H1 (cell line): Measurements from ENCODE around the gene ZYX. TPM values are rescaled to one million over a fixed set of nuclear protein-coding genes. Genes with fewer than 3 reads are reported as not detected.
"Not testable (repeated sequence)": the region's sequence is repeated elsewhere in the genome, so short reads cannot be mapped to it uniquely, and the experiment has no call there.

Source experiments
- CTCF ChIA-PET: fragments of 300-600 bp; sonication (Branson Sonifier 250); formaldehyde crosslinking; loops from one replicate; lab custom pipeline; 2021; ENCODE audit not compliant: partially characterized antibody; lab: Charles Lee
- POLR2A ChIA-PET: fragments of 300-600 bp; sonication (Branson Sonifier 250); formaldehyde crosslinking; loops from one replicate; lab custom pipeline; 2021; ENCODE audit warnings: inconsistent platforms; ENCODE audit not compliant: partially characterized antibody; lab: Charles Lee
- DNase-seq, 2 experiments: peaks; one replicate each; pipeline versions ENCODE4 v3.0.0 to v3.0.0-alpha.2; 2010 to 2022; ENCODE audit warnings: low spot score in 2 of 2, low read depth in 1 of 2, mixed read lengths in 1 of 2
- FAIRE-seq: peaks from 2 replicates; lab custom pipeline; 2011; peaks lifted over from hg19 to GRCh38; lab: Jason Lieb, UNC
- H2AFZ ChIP-seq: 2 replicates; pipeline ENCODE4 v1.8.1; 2012; ENCODE audit warnings: low read length, inconsistent platforms
- H2AK5ac ChIP-seq: 2 replicates; pipeline ENCODE4 v1.6.1; 2013; ENCODE audit warnings: low read depth, low read length
- H2BK120ac ChIP-seq: replicated peaks from 2 replicates; pipeline ENCODE3; 2013; ENCODE audit warnings: low read depth, low read length, inconsistent platforms
- H2BK12ac ChIP-seq: 2 replicates; pipeline ENCODE4 v1.6.1; 2013; ENCODE audit warnings: low read depth, low read length
- H2BK15ac ChIP-seq: 2 replicates; pipeline ENCODE4 v1.6.1; 2013; ENCODE audit warnings: low read length
- H2BK20ac ChIP-seq: 2 replicates; pipeline ENCODE4 v1.6.1; 2013; ENCODE audit warnings: low read length
- H2BK5ac ChIP-seq: 2 replicates; pipeline ENCODE4 v1.6.1; 2013; ENCODE audit warnings: low read depth, low read length
- H3K14ac ChIP-seq: 2 replicates; pipeline ENCODE4 v1.6.1; 2013; ENCODE audit warnings: inconsistent platforms; ENCODE audit not compliant: insufficient read length
- H3K18ac ChIP-seq: 2 replicates; pipeline ENCODE4 v1.6.1; 2013; ENCODE audit warnings: low read length; ENCODE audit errors: extremely low read depth
- H3K23ac ChIP-seq: 2 replicates; pipeline ENCODE4 v1.6.1; 2013; ENCODE audit warnings: inconsistent platforms; ENCODE audit not compliant: insufficient read length
- H3K23me2 ChIP-seq: 2 replicates; pipeline ENCODE4 v1.6.1; 2013; ENCODE audit warnings: low read depth, low read length
- H3K27ac ChIP-seq: 2 replicates; pipeline ENCODE4 v1.6.1; 2011; ENCODE audit warnings: low read depth, low read length, inconsistent platforms
- H3K27me3 ChIP-seq, 4 experiments: replicated peaks in 1 of 4; 1 replicate in 1 of 4; 2 replicates in 3 of 4; pipeline versions ENCODE4 v1.6.1 to v1.8.1; 2011 to 2013; ENCODE audit warnings: low read length in 3 of 4, mild to moderate bottlenecking in 3 of 4, inconsistent platforms in 2 of 4, mixed read lengths in 2 of 4, moderate library complexity in 1 of 4; ENCODE audit not compliant: control insufficient read depth in 3 of 4, insufficient read depth in 3 of 4; ENCODE audit errors: extremely low read depth in 1 of 4
- H3K36me3 ChIP-seq, 4 experiments: 2 replicates each; pipeline versions ENCODE4 v1.6.1 to v1.8.1; 2011 to 2013; ENCODE audit warnings: mild to moderate bottlenecking in 4 of 4, low read length in 3 of 4, moderate library complexity in 2 of 4, control low read depth in 1 of 4, inconsistent platforms in 1 of 4; ENCODE audit not compliant: insufficient read depth in 4 of 4, control insufficient read depth in 2 of 4
- H3K4ac ChIP-seq: replicated peaks from 2 replicates; pipeline ENCODE3; 2013; ENCODE audit warnings: low read length, low read depth, mixed read lengths, inconsistent platforms; ENCODE audit not compliant: insufficient read length
- H3K4me1 ChIP-seq, 4 experiments: replicated peaks in 1 of 4; 1 replicate in 1 of 4; 2 replicates in 3 of 4; pipeline versions ENCODE4 v1.6.1 to v1.8.1; 2011 to 2013; ENCODE audit warnings: low read length in 3 of 4, inconsistent platforms in 2 of 4, mixed read lengths in 1 of 4; ENCODE audit not compliant: insufficient read depth in 4 of 4, control insufficient read depth in 3 of 4
- H3K4me2 ChIP-seq, 2 experiments: 2 replicates each; pipeline versions ENCODE4 v1.6.1 to v1.8.1; 2011 to 2013; ENCODE audit warnings: low read depth in 2 of 2, low read length in 2 of 2, control low read depth in 1 of 2, inconsistent platforms in 1 of 2, mild to moderate bottlenecking in 1 of 2; ENCODE audit not compliant: insufficient read depth in 1 of 2
- H3K4me3 ChIP-seq, 4 experiments: fragments of 200-600, 300-600 bp in 1 of 4; sonication (generic), shearing (Covaris generic), sonication (Bioruptor Twin) in 1 of 4; 2 replicates each; pipeline versions ENCODE4 v1.5.1 to v1.8.1; 2011 to 2016; ENCODE audit warnings: low read length in 4 of 4, low read depth in 3 of 4, control low read depth in 2 of 4, inconsistent platforms in 2 of 4, mild to moderate bottlenecking in 2 of 4, mixed read lengths in 1 of 4, moderate library complexity in 1 of 4; ENCODE audit not compliant: insufficient read depth in 2 of 4; ENCODE audit errors: extremely low read depth in 1 of 4
- H3K56ac ChIP-seq: replicated peaks from 2 replicates; pipeline ENCODE3; 2013; ENCODE audit warnings: low read depth, mild to moderate bottlenecking, mixed read lengths, low read length, inconsistent platforms; ENCODE audit not compliant: insufficient read length
- H3K79me1 ChIP-seq: 2 replicates; pipeline ENCODE4 v1.6.1; 2013; ENCODE audit warnings: low read depth, low read length, control low read depth
- H3K79me2 ChIP-seq, 2 experiments: 2 replicates each; pipeline versions ENCODE4 v1.6.1 to v1.8.1; 2012 to 2013; ENCODE audit warnings: low read length in 2 of 2, mild to moderate bottlenecking in 2 of 2, inconsistent platforms in 1 of 2; ENCODE audit not compliant: insufficient read depth in 2 of 2, control insufficient read depth in 1 of 2
- H3K9ac ChIP-seq, 4 experiments: replicated peaks in 1 of 4; 1 replicate in 1 of 4; 2 replicates in 3 of 4; pipeline versions ENCODE4 v1.6.1 to v1.8.1; 2011 to 2013; ENCODE audit warnings: low read depth in 3 of 4, low read length in 3 of 4, control low read depth in 2 of 4, mild to moderate bottlenecking in 2 of 4, moderate library complexity in 2 of 4, inconsistent platforms in 1 of 4; ENCODE audit errors: extremely low read depth in 1 of 4
- H3K9me3 ChIP-seq, 2 experiments: 2 replicates each; pipeline versions ENCODE4 v1.6.1 to v1.8.1; 2012 to 2013; ENCODE audit warnings: mild to moderate bottlenecking in 2 of 2, moderate library complexity in 2 of 2, control low read depth in 1 of 2, inconsistent platforms in 1 of 2, low read depth in 1 of 2, low read length in 1 of 2, mixed read lengths in 1 of 2; ENCODE audit not compliant: insufficient read depth in 2 of 2
- H4K20me1 ChIP-seq, 2 experiments: replicated peaks in 1 of 2; 2 replicates each; pipeline versions ENCODE3 to v1.8.1; 2011 to 2013; ENCODE audit warnings: inconsistent platforms in 2 of 2, low read length in 2 of 2, mild to moderate bottlenecking in 1 of 2; ENCODE audit not compliant: insufficient read depth in 2 of 2, control insufficient read depth in 1 of 2
- H4K5ac ChIP-seq: 2 replicates; pipeline ENCODE4 v1.6.1; 2013; ENCODE audit warnings: low read length, low read depth, mixed read lengths, inconsistent platforms; ENCODE audit not compliant: insufficient read length
- H4K8ac ChIP-seq: 2 replicates; pipeline ENCODE4 v1.8.0; 2013; ENCODE audit warnings: mild to moderate bottlenecking, moderate library complexity, low read length, inconsistent platforms; ENCODE audit not compliant: insufficient read depth; ENCODE audit errors: extremely low read depth
- H4K91ac ChIP-seq: replicated peaks from 2 replicates; pipeline ENCODE3; 2013; ENCODE audit warnings: low read length, mixed read lengths, inconsistent platforms; ENCODE audit not compliant: insufficient read length
- TAF7 ChIP-seq: optimal IDR thresholded peaks from 2 replicates; pipeline ENCODE3; 2011; ENCODE audit warnings: low read depth, mild to moderate bottlenecking, inconsistent platforms, low read length, moderate library complexity, borderline replicate concordance
- ZNF274 ChIP-seq: IDR thresholded peaks from 2 replicates; pipeline ENCODE4 v1.7.0; 2012; ENCODE audit warnings: low read length, borderline replicate concordance; ENCODE audit errors: extremely low read depth
- WGBS, 2 experiments: shearing (Covaris generic) in 1 of 2; methylation state at CpG; one replicate each; pipeline versions ENCODE4 v1.1.6 to v1.1.7; 2013 to 2015; ENCODE audit warnings: low lambda C conversion rate in 2 of 2, mixed read lengths in 2 of 2, inconsistent platforms in 1 of 2, low coverage in 1 of 2, missing lambda C conversion rate in 1 of 2; ENCODE audit not compliant: insufficient replicate concordance in 2 of 2, insufficient coverage in 1 of 2, insufficient read length in 1 of 2; ENCODE audit errors: extremely low coverage in 1 of 2, missing lambda C conversion rate in 1 of 2; 5-methylcytosine and 5-hydroxymethylcytosine counted together
- polyA plus RNA-seq, 7 experiments: library from polyadenylated mRNA; depleted of rRNA in 3 of 7; stranded (reverse) in 5 of 7; unstranded in 2 of 7; fragments of >200 nt in 5 of 7; fragments of 200-250 nt in 2 of 7; gene quantifications; 1 replicate in 5 of 7; 2 replicates in 1 of 7; 4 replicates in 1 of 7; pipeline versions ENCODE4 v1.2.1 to v1.2.3, GENCODE V29; 2011 to 2013; ENCODE audit warnings: missing spikeins in 2 of 7, mixed read lengths in 2 of 7
- total RNA-seq: library from RNA; stranded (reverse); fragmentation: NEBNext Ultra II Directional; extraction: Animal tissue kit (Norgen Biotek cat#: 25700); gene quantifications from 2 replicates; pipeline ENCODE4 v1.2.1, GENCODE V29; 2021
- TF ChIP-seq, protein P1 (sequence below): IDR thresholded peaks from 2 replicates; pipeline ENCODE4 v1.6.1; 2011; ENCODE audit warnings: low read depth, mild to moderate bottlenecking, low read length; ENCODE audit not compliant: insufficient read depth

Gene ZYX
- total and polyA plus RNA-seq, 2 of the 8 experiments (the other 6 are each of a cell fraction or from before 2014, with no cell fraction given) = 40.6 to 159 TPM

DNA sequence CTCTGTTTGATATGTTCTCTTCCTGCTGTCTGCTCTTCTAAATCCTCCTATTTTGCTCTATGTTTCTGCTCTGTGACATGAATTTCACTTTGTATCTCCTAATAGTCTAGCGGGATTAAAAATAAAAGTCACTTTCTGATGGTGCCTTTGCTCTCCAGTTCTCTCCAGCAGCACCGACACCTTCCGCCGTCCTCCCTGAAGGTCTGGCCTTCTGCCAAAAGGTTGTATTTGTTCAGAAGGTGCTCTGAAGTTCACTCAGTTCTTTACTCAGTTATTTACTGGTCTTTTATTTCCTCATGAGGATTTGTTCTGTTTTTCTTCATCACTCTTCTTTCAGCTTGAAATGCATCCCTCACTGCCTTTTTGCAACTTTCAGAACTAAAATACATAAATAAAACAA, 38.7 kb downstream of the ZYX start (continued):
- TF ChIP-seq, protein P1, sequence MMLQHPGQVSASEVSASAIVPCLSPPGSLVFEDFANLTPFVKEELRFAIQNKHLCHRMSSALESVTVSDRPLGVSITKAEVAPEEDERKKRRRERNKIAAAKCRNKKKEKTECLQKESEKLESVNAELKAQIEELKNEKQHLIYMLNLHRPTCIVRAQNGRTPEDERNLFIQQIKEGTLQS = no peak
- TF ChIP-seq ZNF274 (no peak), TAF7 (no peak)

DNA sequence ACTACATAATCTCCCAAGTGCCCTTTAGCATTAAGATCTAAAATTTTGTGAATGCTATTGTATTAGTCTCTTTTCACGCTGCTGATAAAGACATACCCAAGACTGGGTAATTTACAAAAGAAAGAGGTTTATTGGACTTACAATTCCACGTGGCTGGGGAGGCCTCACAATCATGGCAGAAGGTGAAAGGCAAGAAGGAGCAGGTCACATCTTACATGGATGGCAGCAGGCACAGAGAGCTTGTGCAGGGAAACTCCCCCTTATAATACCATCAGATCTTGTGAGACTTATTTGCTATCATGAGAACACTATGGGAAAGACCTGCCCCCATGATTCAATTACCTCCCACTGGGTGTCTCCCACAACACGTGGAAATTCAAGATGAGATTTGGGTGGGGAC, 39.5 kb downstream of the ZYX start:
- CTCF ChIA-PET = interaction anchor here (1.6 kb wide), 2 partner anchors 8 to 75 kb away, joined by 3 to 6 read pairs; no protein-coding TSS in a partner anchor
- H3K23ac ChIP-seq, H3K4me2 ChIP-seq, H3K36me3 ChIP-seq, H3K79me1 ChIP-seq, H2AFZ ChIP-seq, H3K4ac ChIP-seq, H3K18ac ChIP-seq, H3K4me3 ChIP-seq, H3K27ac ChIP-seq, H3K56ac ChIP-seq, H2BK5ac ChIP-seq, H3K79me2 ChIP-seq, H2BK20ac ChIP-seq, H3K23me2 ChIP-seq, FAIRE-seq, H2BK12ac ChIP-seq, DNase-seq, H3K14ac ChIP-seq, H4K91ac ChIP-seq, H2BK120ac ChIP-seq, H3K27me3 ChIP-seq, H3K9ac ChIP-seq, H2AK5ac ChIP-seq, H4K20me1 ChIP-seq, H3K4me1 ChIP-seq, POLR2A ChIA-PET, H2BK15ac ChIP-seq, H3K9me3 ChIP-seq, H4K8ac ChIP-seq, H4K5ac ChIP-seq: not testable (repeated sequence)
- WGBS, 2 experiments = 57% methylated on average over 3 of the region's 3 CpGs; no CpG with 5 or more reads in 1 of the 2 experiments
